ENCODE results near the gene MIER2. TPM values are rescaled to one million over a fixed set of nuclear protein-coding genes. Genes with fewer than 3 reads are reported as not detected.

The MIER2 gene
- total RNA-seq, 1 donor from 2014 or later, result 44.5 TPM

GRCh38 chr19:338421-338820, 6.2 kb downstream of the MIER2 start:
- TF ChIP-seq CTCF (IDR thresholded peaks at IDR 0.05), result no peak
- peaks cover 13% of the 10 kb centered on the region for H3K36me3 Mint-ChIP-seq (ENCODE audit: low read depth)
- no peaks in the 10 kb centered on the region for H3K27me3 Mint-ChIP-seq (ENCODE audit: low read depth)
- peaks cover 68% of the 10 kb centered on the region for H3K4me1 Mint-ChIP-seq (ENCODE audit: low read depth)
- no peaks in the 10 kb centered on the region for H3K9me3 Mint-ChIP-seq (ENCODE audit: low read depth)
- DNase-seq (ENCODE audit: low spot score), result no peak
- no peak overlapping the region for H3K4me3 Mint-ChIP-seq (ENCODE audit: unreplicated experiment)
- H3K27ac Mint-ChIP-seq (ENCODE audit: unreplicated experiment), result peak overlapping the region; percentile 46

- H3K4me1 Mint-ChIP-seq (ENCODE audit: low read depth), result peaks cover 46% of the 10 kb centered on the region
- no peak for DNase-seq (ENCODE audit: low spot score)
- no peak for TF ChIP-seq CTCF (IDR thresholded peaks at IDR 0.05)
- no peaks in the 10 kb centered on the region for H3K9me3 Mint-ChIP-seq (ENCODE audit: low read depth)
- H3K4me3 Mint-ChIP-seq (ENCODE audit: unreplicated experiment), result no peak overlapping the region
- peaks cover 17% of the 10 kb centered on the region for H3K36me3 Mint-ChIP-seq (ENCODE audit: low read depth)
- no peaks in the 10 kb centered on the region for H3K27me3 Mint-ChIP-seq (ENCODE audit: low read depth)
- no peak overlapping the region for H3K27ac Mint-ChIP-seq (ENCODE audit: unreplicated experiment)
Observed at GRCh38 chr19:336067-336614, 8.5 kb downstream of the MIER2 start.

- no peaks in the 10 kb centered on the region for H3K27me3 Mint-ChIP-seq (ENCODE audit: low read depth)
- H3K27ac Mint-ChIP-seq (ENCODE audit: unreplicated experiment), result no peak overlapping the region
- H3K4me3 Mint-ChIP-seq (ENCODE audit: unreplicated experiment), result no peak overlapping the region
- peaks cover 40% of the 10 kb centered on the region for H3K4me1 Mint-ChIP-seq (ENCODE audit: low read depth)
- H3K36me3 Mint-ChIP-seq (ENCODE audit: low read depth), result peaks cover 19% of the 10 kb centered on the region
- no peaks in the 10 kb centered on the region for H3K9me3 Mint-ChIP-seq (ENCODE audit: low read depth)
- no peak for TF ChIP-seq CTCF (IDR thresholded peaks at IDR 0.05)
- peak; percentile 72 for DNase-seq (ENCODE audit: low spot score)
Observed at GRCh38 chr19:335486-336066, 9.0 kb downstream of the MIER2 start.

- H3K27ac Mint-ChIP-seq (ENCODE audit: unreplicated experiment), result no peak overlapping the region
- peaks cover 20% of the 10 kb centered on the region for H3K36me3 Mint-ChIP-seq (ENCODE audit: low read depth)
- peaks cover 35% of the 10 kb centered on the region for H3K4me1 Mint-ChIP-seq (ENCODE audit: low read depth)
- DNase-seq (ENCODE audit: low spot score), result no peak
- no peaks in the 10 kb centered on the region for H3K9me3 Mint-ChIP-seq (ENCODE audit: low read depth)
- no peak overlapping the region for H3K4me3 Mint-ChIP-seq (ENCODE audit: unreplicated experiment)
- no peaks in the 10 kb centered on the region for H3K27me3 Mint-ChIP-seq (ENCODE audit: low read depth)
- no peak for TF ChIP-seq CTCF (IDR thresholded peaks at IDR 0.05)
Observed at GRCh38 chr19:335072-335471, 9.5 kb downstream of the MIER2 start.

- H3K4me3 Mint-ChIP-seq (ENCODE audit: unreplicated experiment), result no peak overlapping the region
- TF ChIP-seq CTCF (IDR thresholded peaks at IDR 0.05), result no peak
- DNase-seq (ENCODE audit: low spot score), result no peak
- no peak overlapping the region for H3K27ac Mint-ChIP-seq (ENCODE audit: unreplicated experiment)
- no peaks in the 10 kb centered on the region for H3K27me3 Mint-ChIP-seq (ENCODE audit: low read depth)
- H3K9me3 Mint-ChIP-seq (ENCODE audit: low read depth), result no peaks in the 10 kb centered on the region
- peaks cover 19% of the 10 kb centered on the region for H3K36me3 Mint-ChIP-seq (ENCODE audit: low read depth)
- peaks cover 29% of the 10 kb centered on the region for H3K4me1 Mint-ChIP-seq (ENCODE audit: low read depth)
Observed at GRCh38 chr19:334296-335071, 10.1 kb downstream of the MIER2 start.

Data from chondrocyte (in vitro differentiated cells).